T-helper 2 cell (primary cell): Measurements from ENCODE around the gene CRYBG3.
"Not testable (repeated sequence)": the region's sequence is repeated elsewhere in the genome, so short reads cannot be mapped to it uniquely, and the experiment has no call there.

Experiments used
- DNase-seq, 5 experiments: peaks; one replicate each; pipeline versions ENCODE4 v3.0.0 to v3.0.0-alpha.2; 2012 to 2022

The CRYBG3 gene

GRCh38 chr3:97899331-97899730, 77.5 kb downstream of the CRYBG3 start:
- DNase-seq = no peak

GRCh38 chr3:97901313-97902248, 79.8 kb downstream of the CRYBG3 start:
- no peak for DNase-seq

- not testable (repeated sequence) for DNase-seq
These were observed 88.0 kb downstream of the CRYBG3 start for GRCh38 chr3:97909830-97910229.

- peak in 2 of 5 experiments; percentile 12 to 72 for DNase-seq
These were observed 88.5 kb downstream of the CRYBG3 start for GRCh38 chr3:97910236-97910831.

DNA sequence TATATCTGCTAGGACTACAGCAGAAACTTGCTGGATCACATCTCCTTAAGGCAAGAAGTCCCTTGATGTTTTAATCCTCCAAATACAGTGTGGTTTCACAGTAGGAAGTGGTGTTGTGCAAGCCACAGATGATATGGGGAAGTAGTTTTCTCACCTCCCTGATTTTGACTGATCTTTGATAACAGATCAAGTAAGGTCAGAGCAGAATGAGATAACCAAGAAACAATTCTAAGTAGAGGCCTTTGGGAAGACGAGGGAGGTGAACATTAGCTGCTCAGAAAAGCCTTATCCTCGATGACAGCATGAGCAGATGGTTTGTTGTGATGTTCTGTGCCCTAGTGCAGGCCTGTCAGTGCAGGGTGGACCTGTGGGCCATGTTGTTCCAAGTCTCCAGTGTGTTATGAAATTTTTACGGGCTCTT, 89.1 kb downstream of the CRYBG3 start:
- peak in 2 of 5 experiments; percentile 68 to 89 for DNase-seq

- no peak for DNase-seq
These were observed 89.6 kb downstream of the CRYBG3 start for GRCh38 chr3:97911459-97911858.

DNA sequence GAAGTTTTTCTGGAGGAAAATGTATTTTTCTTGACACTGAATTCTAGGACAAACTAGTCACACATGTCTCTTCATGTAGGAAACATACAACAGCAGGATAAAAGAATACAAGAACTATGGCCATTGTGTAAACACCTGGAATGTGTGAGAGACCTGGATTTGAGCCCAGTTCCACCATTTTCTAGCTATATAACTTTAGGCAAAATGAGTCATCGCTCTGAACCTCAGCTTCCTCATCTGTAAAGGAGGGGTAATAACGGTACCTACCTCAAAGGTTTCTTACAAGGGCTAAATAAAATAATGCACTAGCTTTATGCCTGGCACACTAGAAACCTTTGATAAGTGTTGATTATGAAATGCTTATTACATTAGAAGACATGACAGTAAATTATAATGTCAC, 92.6 kb downstream of the CRYBG3 start:
- DNase-seq = peak in 1 of 5 experiments; percentile 26

GRCh38 chr3:97916576-97916975, 94.8 kb downstream of the CRYBG3 start:
- DNase-seq = no peak

DNA sequence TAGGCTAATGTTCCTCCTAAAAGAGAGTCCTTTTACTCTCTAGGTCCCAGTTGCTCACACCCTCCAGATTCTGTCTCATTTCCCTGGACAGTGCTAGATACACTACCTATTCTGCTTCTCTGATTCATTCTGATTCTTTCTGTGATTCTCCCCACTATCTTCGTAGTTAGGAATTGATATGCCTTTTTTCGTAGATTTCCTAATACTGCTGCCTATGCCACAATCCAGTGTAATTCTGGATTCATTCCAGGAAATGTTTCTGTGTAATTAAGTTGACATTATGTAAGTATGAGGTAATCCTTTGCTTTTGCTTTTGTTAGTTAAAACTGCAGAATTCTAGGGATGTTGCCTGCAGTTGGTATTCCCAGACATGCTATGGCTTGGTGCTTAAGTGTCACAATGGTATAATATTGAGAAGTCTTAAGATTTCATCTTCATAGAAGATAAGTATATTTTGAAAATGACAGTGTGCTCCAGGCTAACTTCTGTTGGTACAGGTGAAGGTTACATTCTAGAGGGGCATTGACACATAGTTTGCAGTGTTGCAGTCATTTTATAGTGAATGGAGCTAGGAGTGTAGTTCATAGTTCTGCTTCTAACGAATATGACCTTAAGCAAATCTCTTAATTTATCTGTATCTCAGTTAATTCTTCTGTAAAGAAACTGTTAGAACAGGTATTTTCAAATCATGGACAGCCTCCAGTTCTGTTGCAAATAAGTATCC, 96.2 kb downstream of the CRYBG3 start:
- DNase-seq = no peak

- DNase-seq = no peak
These were observed 105.9 kb downstream of the CRYBG3 start for GRCh38 chr3:97927704-97928103.

DNA sequence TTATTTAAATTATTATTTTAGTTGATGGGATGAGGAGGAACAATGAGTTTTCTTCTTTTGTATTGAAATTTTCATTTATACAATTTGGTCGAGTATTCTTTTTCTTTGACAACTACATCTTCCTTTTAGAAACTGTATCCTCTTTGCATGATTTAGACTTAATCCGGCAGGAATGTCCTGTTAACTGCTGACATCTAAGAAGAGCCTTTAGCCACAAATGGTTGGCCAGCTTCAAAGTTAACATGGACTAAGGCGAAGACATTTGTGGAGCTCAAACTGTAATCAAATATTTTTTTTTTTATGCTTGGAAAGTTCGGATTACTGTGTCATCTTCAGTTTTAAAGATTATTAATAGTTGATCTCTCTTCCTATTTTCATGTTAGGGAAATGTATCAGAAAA, 107.2 kb downstream of the CRYBG3 start:
- DNase-seq = no peak

- DNase-seq = no peak
These were observed 108.2 kb downstream of the CRYBG3 start for GRCh38 chr3:97930018-97930417.

DNA sequence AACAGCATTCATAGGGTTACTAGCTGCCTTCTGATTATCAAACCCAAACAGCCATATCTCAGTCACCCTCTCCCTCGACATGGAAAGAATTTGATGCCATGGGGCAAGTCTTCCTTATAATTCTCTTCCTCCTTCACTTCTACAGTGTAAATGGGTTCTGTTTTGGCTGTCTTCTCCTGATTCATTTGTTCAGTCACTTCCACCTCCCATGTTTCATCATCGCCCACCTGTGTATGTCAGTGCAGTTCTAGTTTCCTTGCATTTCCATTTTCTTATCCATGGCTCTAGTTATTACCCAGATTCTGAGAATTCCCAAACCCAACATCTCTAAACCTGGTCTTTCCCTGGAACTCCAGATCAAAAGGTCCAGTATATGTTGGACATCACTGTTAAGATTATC, 109.4 kb downstream of the CRYBG3 start:
- DNase-seq = no peak

DNA sequence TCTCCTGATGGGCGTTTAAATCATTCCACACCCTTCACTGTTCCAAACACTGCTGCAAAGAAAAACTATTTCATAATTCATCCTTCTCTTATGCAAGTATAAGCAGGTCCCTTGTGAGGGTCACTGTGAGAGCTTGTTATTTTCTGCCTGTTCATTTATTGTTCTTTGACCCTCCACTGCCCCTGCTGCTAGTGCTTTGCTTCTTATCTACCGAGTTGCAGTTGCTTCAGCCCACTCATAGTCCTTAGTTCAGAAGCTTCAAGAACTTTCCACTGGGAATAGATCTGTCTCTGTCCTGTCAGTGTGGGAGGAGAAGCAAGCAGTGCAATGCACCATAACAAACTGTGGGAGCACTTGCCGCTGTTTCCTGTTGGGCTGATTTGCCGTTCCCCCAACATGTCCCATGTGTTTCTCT, 110.6 kb downstream of the CRYBG3 start:
- DNase-seq = no peak

DNA sequence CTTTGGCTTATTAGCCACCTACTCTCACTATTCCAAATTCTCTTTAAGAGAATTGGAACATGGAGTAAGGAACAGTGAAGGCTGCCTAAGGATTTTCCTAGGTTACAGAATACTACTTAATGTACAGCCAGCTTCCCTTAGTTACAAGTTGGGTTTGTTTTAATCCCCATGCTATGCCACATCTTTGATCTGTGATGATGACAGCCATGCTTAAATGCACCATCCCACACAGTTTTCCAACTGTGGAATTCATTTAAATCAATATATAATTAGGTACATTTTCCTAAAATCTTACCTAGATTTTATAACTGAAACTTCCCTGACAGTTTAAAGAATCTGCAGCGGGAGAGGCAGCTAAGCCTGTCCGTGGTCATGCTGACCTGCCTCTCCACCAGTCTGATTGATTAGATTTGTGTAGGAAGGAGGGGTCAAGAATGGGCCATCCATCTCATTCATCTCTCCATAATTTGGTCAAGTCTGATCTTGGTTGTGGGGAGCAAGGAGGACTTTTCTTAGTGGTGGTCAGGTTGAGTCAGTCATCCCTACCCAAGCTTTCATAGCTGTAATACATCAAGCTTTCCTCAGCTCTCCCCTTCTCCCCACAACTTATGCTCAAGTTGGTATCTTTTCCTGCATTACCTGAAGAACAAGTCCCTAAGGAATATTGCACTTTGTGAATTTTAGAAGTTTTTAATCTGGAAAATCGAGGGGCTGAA, 113.3 kb downstream of the CRYBG3 start:
- no peak for DNase-seq

- no peak for DNase-seq
These were observed 114.0 kb downstream of the CRYBG3 start for GRCh38 chr3:97935842-97936241.

DNA sequence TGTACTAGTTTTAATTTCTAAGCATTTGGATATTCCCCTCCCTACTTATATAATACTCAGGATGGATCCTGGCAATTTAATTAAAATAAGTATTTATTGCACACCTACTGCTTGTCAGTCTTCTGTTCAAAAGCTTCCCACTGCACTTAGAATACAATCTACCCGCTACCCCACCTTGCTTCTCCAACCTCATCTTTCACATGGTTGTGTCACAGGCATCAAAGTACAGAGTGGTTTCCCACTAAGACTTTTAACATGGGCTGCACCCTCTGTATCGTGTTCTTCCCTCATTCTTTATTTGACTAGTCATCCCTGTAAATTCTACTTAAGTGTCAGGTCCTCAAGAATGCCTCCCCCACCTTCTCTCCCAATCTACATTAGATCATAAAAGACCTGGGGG, 115.4 kb downstream of the CRYBG3 start:
- DNase-seq = no peak

DNA sequence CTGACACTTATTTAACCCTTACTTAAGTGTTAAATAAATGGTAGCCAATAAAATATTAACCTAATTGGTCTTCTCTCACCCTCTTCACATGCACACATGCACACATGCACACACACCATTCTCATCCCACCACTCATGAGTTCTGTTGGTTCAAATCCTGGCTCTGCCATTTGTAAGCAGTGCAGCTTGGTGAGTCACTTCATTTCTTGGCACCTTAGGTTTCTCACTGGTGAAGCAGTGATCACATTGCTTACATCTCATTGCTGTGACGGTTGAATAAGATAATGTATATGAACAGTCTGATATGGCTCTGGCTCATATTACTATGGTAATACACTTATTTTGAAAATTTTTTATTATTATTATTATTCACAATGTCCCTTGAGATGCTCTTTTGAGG, 116.6 kb downstream of the CRYBG3 start:
- DNase-seq = no peak

DNA sequence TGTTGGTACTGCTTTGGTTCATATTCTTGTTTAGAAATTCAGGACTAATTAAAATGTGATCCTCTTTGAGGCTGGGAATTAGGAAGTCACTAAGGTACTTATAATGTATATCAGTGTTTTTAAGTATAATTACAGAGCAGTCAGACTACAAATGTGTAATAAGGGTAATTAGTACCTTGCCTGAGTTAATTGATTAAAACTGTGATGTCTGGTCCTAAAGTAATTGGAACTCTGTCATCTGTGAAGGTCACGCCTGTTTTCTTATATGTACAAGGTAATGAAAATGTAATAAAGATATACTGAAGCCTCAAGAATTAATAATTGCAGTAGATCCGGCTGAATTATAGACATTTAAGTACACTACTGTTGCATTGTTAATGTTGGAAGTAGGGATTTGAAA, 117.6 kb downstream of the CRYBG3 start:
- DNase-seq = no peak

DNA sequence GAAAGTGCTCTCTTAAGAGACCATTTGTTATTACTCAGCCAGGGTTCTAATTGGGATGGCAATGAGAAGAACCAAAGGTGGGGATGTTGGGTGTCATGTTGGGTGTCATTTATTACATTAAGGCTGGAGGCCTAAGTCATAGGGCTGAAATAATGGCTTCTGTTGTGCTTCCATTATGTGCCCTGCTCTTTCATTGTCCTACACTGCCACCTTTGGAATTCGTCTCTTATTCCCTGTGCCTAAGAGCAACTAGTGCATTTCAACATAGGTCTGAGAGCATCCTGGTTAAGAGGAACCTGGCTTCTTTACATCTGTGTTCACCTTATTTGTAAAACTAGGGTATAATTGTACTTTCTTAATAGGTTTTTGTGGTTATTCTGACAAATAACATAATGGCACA, 118.2 kb downstream of the CRYBG3 start:
- DNase-seq = peak in 2 of 5 experiments; percentile 1 to 17

DNA sequence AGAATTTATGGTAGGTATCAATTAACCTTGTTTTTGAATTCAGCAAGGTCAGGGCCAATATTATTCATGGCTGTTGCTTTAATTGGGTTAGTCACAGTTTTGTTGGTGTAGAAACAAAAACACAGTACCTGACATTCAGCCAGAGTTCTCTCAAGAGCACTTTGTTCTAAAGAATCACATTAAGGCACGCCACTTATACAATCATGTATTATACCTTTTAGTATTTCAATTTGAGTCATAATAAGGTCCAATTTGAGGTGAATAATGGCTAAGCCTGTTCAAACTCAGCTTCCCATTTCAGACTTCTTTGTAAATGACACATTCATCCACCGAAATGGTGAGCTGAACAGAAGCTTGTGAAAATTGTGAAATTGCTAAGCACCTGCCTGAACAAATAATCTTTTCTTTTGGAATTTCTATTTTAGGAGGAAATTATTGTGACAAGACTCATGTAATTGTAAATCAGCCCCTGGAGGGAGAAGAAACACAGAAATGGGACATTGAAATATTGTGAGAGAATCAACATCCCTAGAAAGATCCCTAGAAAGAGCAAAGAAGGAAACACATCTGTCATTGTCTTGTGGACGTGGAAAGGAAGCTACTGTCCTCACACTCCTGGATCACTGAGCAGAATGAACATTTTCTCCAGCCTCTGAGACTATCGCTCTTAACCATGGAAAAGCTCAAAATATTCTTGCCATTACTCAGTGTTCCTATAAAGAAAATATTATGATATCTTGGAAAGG, 121.2 kb downstream of the CRYBG3 start:
- DNase-seq = peak in 1 of 5 experiments; percentile 36
